GM12878 (cell line): ENCODE measurements around the gene FZD10. TPM values are rescaled to one million over a fixed set of nuclear protein-coding genes. Genes with fewer than 3 reads are reported as not detected.

ENCODE experiments used
- ATAC-seq: fragments of 200-7000 bp; cut with Tn5 transposase; 3 replicates; pipeline ENCODE4 v1.9.1; 2020; ENCODE audit warnings: mild to moderate bottlenecking, moderate library complexity
- BruUV-seq: library from RNA; stranded (reverse); fragments of 400-500 nt; replicated peaks from 2 replicates; lab custom pipeline; 2021; lab: Mats Ljungman, UMichigan
- CTCF ChIA-PET: fragments of 300-600 bp; sonication (Branson Sonifier 250); formaldehyde crosslinking; extraction: SDS; loops from one replicate; lab custom pipeline; 2021; ENCODE audit warnings: inconsistent platforms; lab: Yijun Ruan, JAX
- POLR2A ChIA-PET: fragments of 350-600 bp; formaldehyde crosslinking; extraction: SDS; loops from one replicate; lab custom pipeline; 2021; ENCODE audit warnings: inconsistent platforms; lab: Charles Lee
- RAD21 ChIA-PET: fragments of 300-600 bp; sonication (Branson Sonifier 250); formaldehyde crosslinking; loops from one replicate; lab custom pipeline; 2023; ENCODE audit warnings: antibody characterized with exemption; ENCODE audit not compliant: unreplicated experiment; lab: Charles Lee
- SMC1A ChIA-PET: fragments of 300-600 bp; sonication (Branson Sonifier 250); formaldehyde crosslinking; loops from one replicate; lab custom pipeline; 2023; ENCODE audit not compliant: unreplicated experiment, uncharacterized antibody; lab: Charles Lee
- DNase-seq: peaks from one replicate; pipeline ENCODE4 v3.0.0-alpha.2; 2011; ENCODE audit warnings: low read depth, low spot score
- FAIRE-seq: peaks from 3 replicates; lab custom pipeline; 2011; peaks lifted over from hg19 to GRCh38; lab: Jason Lieb, UNC
- H2AFZ ChIP-seq: 2 replicates; pipeline ENCODE4 v1.6.0; 2011; ENCODE audit warnings: low read depth, low read length, control low read depth; ENCODE audit not compliant: control insufficient read depth
- H3K27ac ChIP-seq: 2 replicates; pipeline ENCODE4 v1.5.1; 2011; ENCODE audit warnings: control low read depth; ENCODE audit not compliant: control insufficient read depth, insufficient read depth
- H3K27me3 ChIP-seq, 2 experiments: replicated peaks in 1 of 2; 2 replicates each; pipeline versions ENCODE4 v1.6.0 to v1.6.1; 2011; ENCODE audit warnings: low read length in 1 of 2; ENCODE audit not compliant: control insufficient read depth in 2 of 2, insufficient read depth in 2 of 2
- H3K36me3 ChIP-seq, 2 experiments: 2 replicates each; pipeline ENCODE4 v1.5.1; 2011; ENCODE audit warnings: low read length in 1 of 2; ENCODE audit not compliant: control insufficient read depth in 2 of 2, insufficient read depth in 2 of 2
- H3K4me1 ChIP-seq: 2 replicates; pipeline ENCODE4 v1.6.1; 2011; ENCODE audit warnings: mild to moderate bottlenecking, low read length, moderate library complexity, mixed read lengths; ENCODE audit not compliant: control insufficient read depth, insufficient read depth
- H3K4me2 ChIP-seq: 2 replicates; pipeline ENCODE4 v1.6.0; 2011; ENCODE audit warnings: control low read depth; ENCODE audit not compliant: control insufficient read depth, insufficient read depth
- H3K4me3 ChIP-seq: fragments of 200-600 bp; sonication (generic); 2 replicates; pipeline ENCODE4 v1.5.1; 2016
- H3K79me2 ChIP-seq: 2 replicates; pipeline ENCODE4 v1.6.0; 2011; ENCODE audit warnings: low read length; ENCODE audit not compliant: control insufficient read depth, insufficient read depth
- H3K9ac ChIP-seq: 2 replicates; pipeline ENCODE4 v1.8.0; 2011; ENCODE audit warnings: low read length, control low read depth, mixed read lengths; ENCODE audit not compliant: control insufficient read depth, insufficient read depth
- H3K9me3 ChIP-seq: replicated peaks from 3 replicates; pipeline ENCODE4 v1.5.1; 2011; ENCODE audit warnings: mild to moderate bottlenecking, low read length; ENCODE audit not compliant: control insufficient read depth, insufficient read depth
- H4K20me1 ChIP-seq: 2 replicates; pipeline ENCODE4 v1.6.0; 2011; ENCODE audit not compliant: control insufficient read depth, insufficient read depth
- LARP7 ChIP-seq: fragments of 450-650 bp; IDR thresholded peaks from 2 replicates; pipeline ENCODE4 v1.6.1; 2017; ENCODE audit warnings: mild to moderate bottlenecking
- RELB ChIP-seq: fragments of 450-650 bp; IDR thresholded peaks from 2 replicates; pipeline ENCODE4 v1.6.1; 2017; ENCODE audit warnings: low read depth, mild to moderate bottlenecking, moderate library complexity
- SKIL ChIP-seq: fragments of 450-650 bp; IDR thresholded peaks from 2 replicates; pipeline ENCODE4 v1.6.1; 2017; ENCODE audit warnings: mild to moderate bottlenecking, low read depth, inconsistent platforms; ENCODE audit not compliant: poor library complexity, severe bottlenecking
- SP1 ChIP-seq: IDR thresholded peaks from one replicate; pipeline ENCODE4 v1.6.1; 2011; ENCODE audit warnings: low read depth, low read length
- ZBTB33 ChIP-seq: fragments of 450-650 bp; IDR thresholded peaks from 2 replicates; pipeline ENCODE4 v1.6.1; 2017; ENCODE audit warnings: mild to moderate bottlenecking
- WGBS: methylation state at CpG from one replicate; pipeline ENCODE4 v1.1.6; 2016; ENCODE audit warnings: low lambda C conversion rate; ENCODE audit not compliant: insufficient replicate concordance, insufficient coverage; ENCODE audit errors: missing lambda C conversion rate; 5-methylcytosine and 5-hydroxymethylcytosine counted together
- in situ Hi-C: fragments of 300-500 bp; cut with MboI; formaldehyde crosslinking; loops from 9 replicates; pipeline ENCODE4 v1.14.3; 2018; ENCODE audit warnings: mixed read lengths
- intact Hi-C: fragments of 100-400 bp; cut with micrococcal nuclease; formaldehyde crosslinking; loops from one replicate; pipeline ENCODE4 v1.14.2; 2022; ENCODE audit not compliant: unreplicated experiment
- polyA plus RNA-seq, 11 experiments: library from polyadenylated mRNA; depleted of rRNA in 4 of 11; unstranded in 6 of 11; stranded (reverse) in 5 of 11; fragments of >200 nt; fragmentation: Nextera tagmentation in 4 of 11; fragmentation: Illumina TruSeq in 1 of 11; extraction: Ambion mirVana in 4 of 11; extraction: Trizol in 1 of 11; gene quantifications; 1 replicate in 1 of 11; 2 replicates in 10 of 11; pipeline versions ENCODE4 v1.2.1 to v1.2.3, GENCODE V29; 2011 to 2016; ENCODE audit warnings: inconsistent platforms in 2 of 11, missing spikeins in 2 of 11, low read depth in 1 of 11
- total RNA-seq, 4 experiments: library from RNA; depleted of rRNA in 3 of 4; stranded (reverse); fragments of >200 nt in 3 of 4; fragmentation: Illumina TruSeq in 1 of 4; extraction: Trizol in 1 of 4; gene quantifications; 2 replicates each; pipeline versions ENCODE4 v1.2.1 to v1.2.3, GENCODE V29; 2013 to 2021

Gene FZD10
- total and polyA plus RNA-seq, 10 of the 15 experiments (the other 5 are each of a cell fraction or from before 2014, with no cell fraction given), result not detected

GRCh38 chr12:130142736-130143135 is 19.5 kb upstream of the FZD10 start:
- no peaks in the 10 kb centered on the region; the same call in 2 of the 3 replicates for H3K9me3 ChIP-seq
- in situ Hi-C loops (no loop called here), intact Hi-C loops (no loop called here)
- no peaks in the 10 kb centered on the region for H4K20me1 ChIP-seq
- DNase-seq (no peak), ATAC-seq (no peak), FAIRE-seq (no peak)
- no peaks in the 10 kb centered on the region for H3K36me3 ChIP-seq
- H3K27me3 ChIP-seq, result no peaks in the 10 kb centered on the region
- no peak overlapping the region for H3K4me3 ChIP-seq
- TF ChIP-seq LARP7 (no peak), SKIL (no peak), RELB (no peak), ZBTB33 (no peak), SP1 (no peak)
- H3K4me1 ChIP-seq, result no peaks in the 10 kb centered on the region
- H3K27ac ChIP-seq, result no peak overlapping the region
- no TSS peak for BruUV-seq
- ChIA-PET POLR2A (no interaction called here), SMC1A (no interaction called here), RAD21 (no interaction called here), CTCF (no interaction called here)
- H3K79me2 ChIP-seq, result no peaks in the 10 kb centered on the region
- no peak overlapping the region for H3K9ac ChIP-seq
- no peak overlapping the region for H3K4me2 ChIP-seq
- 41% methylated on average over 14 of the region's 14 CpGs for WGBS
- H2AFZ ChIP-seq, result no peak overlapping the region
